HEK293 (cell line): Measurements from ENCODE around the gene ANKS6.

Source experiments
- GFI1B ChIP-seq: fragments of 450-650 bp; formaldehyde crosslinking; IDR thresholded peaks from 2 replicates; pipeline ENCODE4 v1.5.1; 2016; ENCODE audit warnings: missing biosample characterization, missing genetic modification characterization
- KLF7 ChIP-seq: fragments of 450-650 bp; formaldehyde crosslinking; IDR thresholded peaks from 2 replicates; pipeline ENCODE4 v1.5.1; 2016; ENCODE audit warnings: missing biosample characterization, missing genetic modification characterization, borderline replicate concordance
- SP3 ChIP-seq: fragments of 450-650 bp; formaldehyde crosslinking; IDR thresholded peaks from 2 replicates; pipeline ENCODE4 v1.5.1; 2016; ENCODE audit warnings: missing biosample characterization, missing genetic modification characterization
- SP7 ChIP-seq: fragments of 450-650 bp; formaldehyde crosslinking; IDR thresholded peaks from 2 replicates; pipeline ENCODE4 v1.5.1; 2016; ENCODE audit warnings: missing biosample characterization, missing genetic modification characterization
- YY1 ChIP-seq: fragments of 450-650 bp; formaldehyde crosslinking; IDR thresholded peaks from 2 replicates; pipeline ENCODE4 v1.5.1; 2018; ENCODE audit warnings: missing biosample characterization, missing genetic modification characterization
- ZNF140 ChIP-seq: fragments of 450-650 bp; formaldehyde crosslinking; IDR thresholded peaks from 2 replicates; pipeline ENCODE4 v1.5.1; 2016; ENCODE audit warnings: missing biosample characterization, missing genetic modification characterization
- ZNF239 ChIP-seq: fragments of 450-650 bp; formaldehyde crosslinking; IDR thresholded peaks from 2 replicates; pipeline ENCODE4 v1.5.1; 2016; ENCODE audit warnings: missing biosample characterization, missing genetic modification characterization
- ZNF341 ChIP-seq: fragments of 450-650 bp; formaldehyde crosslinking; IDR thresholded peaks from 2 replicates; pipeline ENCODE4; 2016; ENCODE audit warnings: low read depth, missing biosample characterization, missing genetic modification characterization
- ZNF423 ChIP-seq: fragments of 450-650 bp; formaldehyde crosslinking; IDR thresholded peaks from 2 replicates; pipeline ENCODE4 v1.5.1; 2016; ENCODE audit warnings: missing biosample characterization, missing genetic modification characterization
- ZNF473 ChIP-seq: fragments of 450-650 bp; formaldehyde crosslinking; IDR thresholded peaks from 2 replicates; pipeline ENCODE4 v1.5.1; 2017; ENCODE audit warnings: missing biosample characterization, missing genetic modification characterization
- ZNF521 ChIP-seq: fragments of 450-650 bp; formaldehyde crosslinking; IDR thresholded peaks from 2 replicates; pipeline ENCODE4 v1.5.1; 2017; ENCODE audit warnings: missing biosample characterization, mild to moderate bottlenecking, missing genetic modification characterization
- ZNF529 ChIP-seq: fragments of 450-650 bp; formaldehyde crosslinking; IDR thresholded peaks from 2 replicates; pipeline ENCODE4 v1.5.1; 2017; ENCODE audit warnings: missing genetic modification characterization, missing biosample characterization; ENCODE audit not compliant: insufficient replicate concordance
- ZNF585B ChIP-seq: fragments of 450-650 bp; formaldehyde crosslinking; IDR thresholded peaks from 2 replicates; pipeline ENCODE4 v1.5.1; 2016; ENCODE audit warnings: missing biosample characterization, missing genetic modification characterization
- ZNF621 ChIP-seq: fragments of 450-650 bp; formaldehyde crosslinking; IDR thresholded peaks from 2 replicates; pipeline ENCODE4 v1.5.1; 2017; ENCODE audit warnings: missing biosample characterization, missing genetic modification characterization
- ZNF629 ChIP-seq: fragments of 450-650 bp; formaldehyde crosslinking; IDR thresholded peaks from 2 replicates; pipeline ENCODE4 v1.5.1; 2017; ENCODE audit warnings: missing biosample characterization, missing genetic modification characterization
- ZSCAN23 ChIP-seq: fragments of 450-650 bp; formaldehyde crosslinking; IDR thresholded peaks from 2 replicates; pipeline ENCODE4 v1.5.1; 2016; ENCODE audit warnings: missing biosample characterization, missing genetic modification characterization
- TF ChIP-seq, protein P1 (sequence below): fragments of 450-650 bp; formaldehyde crosslinking; IDR thresholded peaks from 2 replicates; pipeline ENCODE4 v1.5.1; 2016; ENCODE audit warnings: missing biosample characterization, missing genetic modification characterization
- TF ChIP-seq, protein P2 (sequence below): fragments of 450-650 bp; formaldehyde crosslinking; IDR thresholded peaks from 2 replicates; pipeline ENCODE4 v1.5.1; 2016; ENCODE audit warnings: missing biosample characterization, missing genetic modification characterization
- TF ChIP-seq, protein P3 (sequence below): fragments of 450-650 bp; formaldehyde crosslinking; IDR thresholded peaks from 2 replicates; pipeline ENCODE4 v1.5.1; 2016; ENCODE audit warnings: missing biosample characterization, missing genetic modification characterization, low read depth
- TF ChIP-seq, protein P4 (sequence below): fragments of 450-650 bp; formaldehyde crosslinking; IDR thresholded peaks from 2 replicates; pipeline ENCODE4 v1.5.1; 2016; ENCODE audit warnings: missing biosample characterization, missing genetic modification characterization
- TF ChIP-seq, protein P5 (sequence below): fragments of 450-650 bp; formaldehyde crosslinking; IDR thresholded peaks from 2 replicates; pipeline ENCODE4 v1.5.1; 2016; ENCODE audit warnings: missing biosample characterization, missing genetic modification characterization, borderline replicate concordance
- TF ChIP-seq, protein P6 (sequence below): fragments of 450-650 bp; formaldehyde crosslinking; IDR thresholded peaks from 2 replicates; pipeline ENCODE4 v1.5.1; 2016; ENCODE audit warnings: missing biosample characterization, missing genetic modification characterization
- TF ChIP-seq, protein P7 (sequence below): fragments of 450-650 bp; formaldehyde crosslinking; optimal IDR thresholded peaks from 2 replicates; pipeline ENCODE3; 2016; ENCODE audit warnings: missing biosample characterization, mild to moderate bottlenecking, missing genetic modification characterization
- TF ChIP-seq, protein P8 (sequence below): fragments of 450-650 bp; formaldehyde crosslinking; IDR thresholded peaks from 2 replicates; pipeline ENCODE4 v1.5.1; 2016; ENCODE audit warnings: missing biosample characterization, missing genetic modification characterization

Gene ANKS6

DNA sequence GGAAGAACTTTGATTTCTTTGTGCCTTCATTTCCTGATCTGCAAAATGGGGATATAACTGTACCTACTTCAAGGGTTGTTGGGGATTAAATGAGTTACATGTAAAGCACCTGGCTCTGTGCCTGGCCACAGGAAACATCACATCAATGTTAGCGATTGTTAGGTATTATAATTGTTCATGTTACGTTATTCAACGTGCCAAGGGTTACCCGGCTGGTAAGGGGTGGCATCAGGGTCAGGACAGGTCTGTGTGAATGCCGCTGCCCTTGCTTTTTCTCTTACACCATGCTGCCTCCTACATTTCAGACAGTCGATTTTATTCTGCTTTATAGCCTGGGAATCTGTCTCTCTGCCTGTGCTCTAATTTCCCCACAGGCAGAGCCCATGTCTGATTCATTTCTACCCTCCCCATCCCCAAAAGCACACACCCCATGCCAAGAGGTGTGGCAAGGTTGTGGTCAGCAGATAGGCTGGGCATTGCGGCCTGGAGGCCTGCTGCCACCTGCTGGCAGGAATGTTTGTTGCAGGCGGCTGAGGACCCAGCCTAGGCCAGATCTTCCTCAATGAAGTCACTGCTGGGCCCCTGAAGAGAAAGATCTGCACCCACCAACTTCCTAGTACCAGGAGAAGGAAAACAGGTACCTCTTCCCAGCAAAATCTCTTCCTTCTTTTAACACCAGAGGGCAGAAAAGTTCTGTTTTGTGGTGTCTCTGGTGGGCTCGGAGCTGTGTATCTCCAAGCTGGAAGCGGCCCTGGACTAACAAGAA is 5.3 kb downstream of the ANKS6 start (continued):
- no peak for TF ChIP-seq ZNF521 (tag by site-specific recombination)
- TF ChIP-seq, protein P1, sequence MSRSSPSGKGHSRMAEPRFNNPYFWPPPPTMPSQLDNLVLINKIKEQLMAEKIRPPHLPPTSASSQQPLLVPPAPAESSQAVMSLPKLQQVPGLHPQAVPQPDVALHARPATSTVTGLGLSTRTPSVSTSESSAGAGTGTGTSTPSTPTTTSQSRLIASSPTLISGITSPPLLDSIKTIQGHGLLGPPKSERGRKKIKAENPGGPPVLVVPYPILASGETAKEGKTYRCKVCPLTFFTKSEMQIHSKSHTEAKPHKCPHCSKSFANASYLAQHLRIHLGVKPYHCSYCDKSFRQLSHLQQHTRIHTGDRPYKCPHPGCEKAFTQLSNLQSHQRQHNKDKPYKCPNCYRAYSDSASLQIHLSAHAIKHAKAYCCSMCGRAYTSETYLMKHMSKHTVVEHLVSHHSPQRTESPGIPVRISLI: no peak
- TF ChIP-seq ZNF239 (tag by site-specific recombination): no peak
- TF ChIP-seq ZNF529 (tag by site-specific recombination): no peak
- no peak for TF ChIP-seq ZSCAN23
- TF ChIP-seq ZNF621 (tag by site-specific recombination): no peak
- TF ChIP-seq, protein P2, sequence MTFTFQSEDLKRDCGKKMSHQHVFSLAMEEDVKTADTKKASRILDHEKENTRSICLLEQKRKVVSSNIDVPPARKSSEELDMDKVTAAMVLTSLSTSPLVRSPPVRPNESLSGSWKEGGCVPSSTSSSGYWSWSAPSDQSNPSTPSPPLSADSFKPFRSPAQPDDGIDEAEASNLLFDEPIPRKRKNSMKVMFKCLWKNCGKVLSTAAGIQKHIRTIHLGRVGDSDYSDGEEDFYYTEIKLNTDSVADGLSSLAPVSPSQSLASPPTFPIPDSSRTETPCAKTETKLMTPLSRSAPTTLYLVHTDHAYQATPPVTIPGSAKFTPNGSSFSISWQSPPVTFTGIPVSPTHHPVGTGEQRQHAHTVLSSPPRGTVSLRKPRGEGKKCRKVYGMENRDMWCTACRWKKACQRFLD: no peak
- TF ChIP-seq, protein P3, sequence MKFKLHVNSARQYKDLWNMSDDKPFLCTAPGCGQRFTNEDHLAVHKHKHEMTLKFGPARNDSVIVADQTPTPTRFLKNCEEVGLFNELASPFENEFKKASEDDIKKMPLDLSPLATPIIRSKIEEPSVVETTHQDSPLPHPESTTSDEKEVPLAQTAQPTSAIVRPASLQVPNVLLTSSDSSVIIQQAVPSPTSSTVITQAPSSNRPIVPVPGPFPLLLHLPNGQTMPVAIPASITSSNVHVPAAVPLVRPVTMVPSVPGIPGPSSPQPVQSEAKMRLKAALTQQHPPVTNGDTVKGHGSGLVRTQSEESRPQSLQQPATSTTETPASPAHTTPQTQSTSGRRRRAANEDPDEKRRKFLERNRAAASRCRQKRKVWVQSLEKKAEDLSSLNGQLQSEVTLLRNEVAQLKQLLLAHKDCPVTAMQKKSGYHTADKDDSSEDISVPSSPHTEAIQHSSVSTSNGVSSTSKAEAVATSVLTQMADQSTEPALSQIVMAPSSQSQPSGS (tag by site-specific recombination): no peak
- no peak for TF ChIP-seq ZNF423 (tag by site-specific recombination)
- TF ChIP-seq ZNF341 (tag by site-specific recombination): no peak
- peak; percentile 73; the same call in 1 of the 2 replicates for TF ChIP-seq ZNF629 (tag by site-specific recombination)
- TF ChIP-seq, protein P4, sequence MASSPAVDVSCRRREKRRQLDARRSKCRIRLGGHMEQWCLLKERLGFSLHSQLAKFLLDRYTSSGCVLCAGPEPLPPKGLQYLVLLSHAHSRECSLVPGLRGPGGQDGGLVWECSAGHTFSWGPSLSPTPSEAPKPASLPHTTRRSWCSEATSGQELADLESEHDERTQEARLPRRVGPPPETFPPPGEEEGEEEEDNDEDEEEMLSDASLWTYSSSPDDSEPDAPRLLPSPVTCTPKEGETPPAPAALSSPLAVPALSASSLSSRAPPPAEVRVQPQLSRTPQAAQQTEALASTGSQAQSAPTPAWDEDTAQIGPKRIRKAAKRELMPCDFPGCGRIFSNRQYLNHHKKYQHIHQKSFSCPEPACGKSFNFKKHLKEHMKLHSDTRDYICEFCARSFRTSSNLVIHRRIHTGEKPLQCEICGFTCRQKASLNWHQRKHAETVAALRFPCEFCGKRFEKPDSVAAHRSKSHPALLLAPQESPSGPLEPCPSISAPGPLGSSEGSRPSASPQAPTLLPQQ (tag by site-specific recombination): peak; percentile 47; the same call in 1 of the 2 replicates
- TF ChIP-seq ZNF473 (tag by site-specific recombination): no peak
- TF ChIP-seq, protein P5, sequence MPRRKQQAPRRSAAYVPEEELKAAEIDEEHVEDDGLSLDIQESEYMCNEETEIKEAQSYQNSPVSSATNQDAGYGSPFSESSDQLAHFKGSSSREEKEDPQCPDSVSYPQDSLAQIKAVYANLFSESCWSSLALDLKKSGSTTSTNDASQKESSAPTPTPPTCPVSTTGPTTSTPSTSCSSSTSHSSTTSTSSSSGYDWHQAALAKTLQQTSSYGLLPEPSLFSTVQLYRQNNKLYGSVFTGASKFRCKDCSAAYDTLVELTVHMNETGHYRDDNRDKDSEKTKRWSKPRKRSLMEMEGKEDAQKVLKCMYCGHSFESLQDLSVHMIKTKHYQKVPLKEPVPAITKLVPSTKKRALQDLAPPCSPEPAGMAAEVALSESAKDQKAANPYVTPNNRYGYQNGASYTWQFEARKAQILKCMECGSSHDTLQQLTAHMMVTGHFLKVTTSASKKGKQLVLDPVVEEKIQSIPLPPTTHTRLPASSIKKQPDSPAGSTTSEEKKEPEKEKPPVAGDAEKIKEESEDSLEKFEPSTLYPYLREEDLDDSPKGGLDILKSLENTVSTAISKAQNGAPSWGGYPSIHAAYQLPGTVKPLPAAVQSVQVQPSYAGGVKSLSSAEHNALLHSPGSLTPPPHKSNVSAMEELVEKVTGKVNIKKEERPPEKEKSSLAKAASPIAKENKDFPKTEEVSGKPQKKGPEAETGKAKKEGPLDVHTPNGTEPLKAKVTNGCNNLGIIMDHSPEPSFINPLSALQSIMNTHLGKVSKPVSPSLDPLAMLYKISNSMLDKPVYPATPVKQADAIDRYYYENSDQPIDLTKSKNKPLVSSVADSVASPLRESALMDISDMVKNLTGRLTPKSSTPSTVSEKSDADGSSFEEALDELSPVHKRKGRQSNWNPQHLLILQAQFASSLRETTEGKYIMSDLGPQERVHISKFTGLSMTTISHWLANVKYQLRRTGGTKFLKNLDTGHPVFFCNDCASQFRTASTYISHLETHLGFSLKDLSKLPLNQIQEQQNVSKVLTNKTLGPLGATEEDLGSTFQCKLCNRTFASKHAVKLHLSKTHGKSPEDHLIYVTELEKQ: no peak
- TF ChIP-seq ZNF140 (tag by site-specific recombination): no peak
- TF ChIP-seq, protein P6, sequence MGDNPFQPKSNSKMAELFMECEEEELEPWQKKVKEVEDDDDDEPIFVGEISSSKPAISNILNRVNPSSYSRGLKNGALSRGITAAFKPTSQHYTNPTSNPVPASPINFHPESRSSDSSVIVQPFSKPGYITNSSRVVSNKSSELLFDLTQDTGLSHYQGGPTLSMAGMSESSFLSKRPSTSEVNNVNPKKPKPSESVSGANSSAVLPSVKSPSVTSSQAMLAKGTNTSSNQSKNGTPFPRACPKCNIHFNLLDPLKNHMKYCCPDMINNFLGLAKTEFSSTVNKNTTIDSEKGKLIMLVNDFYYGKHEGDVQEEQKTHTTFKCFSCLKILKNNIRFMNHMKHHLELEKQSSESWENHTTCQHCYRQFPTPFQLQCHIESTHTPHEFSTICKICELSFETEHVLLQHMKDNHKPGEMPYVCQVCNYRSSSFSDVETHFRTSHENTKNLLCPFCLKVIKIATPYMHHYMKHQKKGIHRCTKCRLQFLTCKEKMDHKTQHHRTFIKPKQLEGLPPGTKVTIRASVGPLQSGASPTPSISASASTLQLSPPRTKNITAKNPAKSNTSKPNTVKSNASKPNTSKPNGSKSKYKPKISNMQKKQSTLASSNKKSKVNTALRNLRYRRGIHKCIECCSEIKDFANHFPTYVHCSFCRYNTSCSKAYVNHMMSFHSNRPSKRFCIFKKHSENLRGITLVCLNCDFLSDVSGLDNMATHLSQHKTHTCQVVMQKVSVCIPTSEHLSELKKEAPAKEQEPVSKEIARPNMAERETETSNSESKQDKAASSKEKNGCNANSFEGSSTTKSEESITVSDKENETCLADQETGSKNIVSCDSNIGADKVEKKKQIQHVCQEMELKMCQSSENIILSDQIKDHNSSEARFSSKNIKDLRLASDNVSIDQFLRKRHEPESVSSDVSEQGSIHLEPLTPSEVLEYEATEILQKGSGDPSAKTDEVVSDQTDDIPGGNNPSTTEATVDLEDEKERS (tag by site-specific recombination): no peak
- TF ChIP-seq SP7 (tag by site-specific recombination): 0 out of 2 replicates have a peak, but pooled peaks have one; percentile 30
- no peak for TF ChIP-seq GFI1B (tag by site-specific recombination)
- TF ChIP-seq, protein P7, sequence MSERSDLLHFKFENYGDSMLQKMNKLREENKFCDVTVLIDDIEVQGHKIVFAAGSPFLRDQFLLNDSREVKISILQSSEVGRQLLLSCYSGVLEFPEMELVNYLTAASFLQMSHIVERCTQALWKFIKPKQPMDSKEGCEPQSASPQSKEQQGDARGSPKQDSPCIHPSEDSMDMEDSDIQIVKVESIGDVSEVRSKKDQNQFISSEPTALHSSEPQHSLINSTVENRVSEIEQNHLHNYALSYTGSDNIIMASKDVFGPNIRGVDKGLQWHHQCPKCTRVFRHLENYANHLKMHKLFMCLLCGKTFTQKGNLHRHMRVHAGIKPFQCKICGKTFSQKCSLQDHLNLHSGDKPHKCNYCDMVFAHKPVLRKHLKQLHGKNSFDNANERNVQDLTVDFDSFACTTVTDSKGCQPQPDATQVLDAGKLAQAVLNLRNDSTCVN: no peak
- no peak for TF ChIP-seq ZNF585B
- TF ChIP-seq, protein P8, sequence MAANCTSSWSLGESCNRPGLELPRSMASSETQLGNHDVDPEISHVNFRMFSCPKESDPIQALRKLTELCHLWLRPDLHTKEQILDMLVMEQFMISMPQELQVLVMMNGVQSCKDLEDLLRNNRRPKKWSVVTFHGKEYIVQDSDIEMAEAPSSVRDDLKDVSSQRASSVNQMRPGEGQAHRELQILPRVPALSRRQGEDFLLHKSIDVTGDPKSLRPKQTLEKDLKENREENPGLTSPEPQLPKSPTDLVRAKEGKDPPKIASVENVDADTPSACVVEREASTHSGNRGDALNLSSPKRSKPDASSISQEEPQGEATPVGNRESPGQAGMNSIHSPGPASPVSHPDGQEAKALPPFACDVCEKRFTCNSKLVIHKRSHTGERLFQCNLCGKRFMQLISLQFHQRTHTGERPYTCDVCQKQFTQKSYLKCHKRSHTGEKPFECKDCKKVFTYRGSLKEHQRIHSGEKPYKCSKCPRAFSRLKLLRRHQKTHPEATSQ (tag by site-specific recombination): no peak
- no peak for TF ChIP-seq YY1
- peak; percentile 54 for TF ChIP-seq SP3 (tag by site-specific recombination)
- TF ChIP-seq KLF7 (tag by site-specific recombination): no peak
